ENCODE measurements around the gene FKBP1B.

DNA sequence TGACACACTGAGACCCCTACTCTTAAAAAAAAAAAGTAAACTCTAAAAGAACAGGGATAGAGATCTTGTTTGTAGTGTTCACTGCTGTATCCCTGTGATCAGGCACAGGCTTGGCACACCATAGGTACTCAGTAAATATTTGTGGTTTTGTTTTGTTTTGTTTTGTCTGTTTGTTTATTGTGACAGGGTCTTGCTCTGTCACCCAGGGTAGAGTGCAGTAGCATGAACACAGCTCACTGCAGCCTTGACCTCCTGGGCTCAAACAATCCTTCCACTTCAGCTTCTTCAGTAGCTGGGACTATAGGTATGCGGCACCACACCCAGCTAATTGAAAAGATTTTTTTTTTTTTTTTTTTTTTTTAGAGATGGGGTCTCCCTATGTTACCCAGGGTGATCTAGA lies 3.4 kb downstream of the FKBP1B start:
- TF ChIP-seq CTCF (IDR thresholded peaks at IDR 0.05; ENCODE audit: low read length): no peak
- TF ChIP-seq EZH2 (IDR thresholded peaks at IDR 0.05; ENCODE audit: borderline replicate concordance, low read length): no peak

Data from OCI-LY1 (cell line).